HG02943 (cell line): Measurements from ENCODE around the gene WDR55.
"Not testable (repeated sequence)": the region's sequence is repeated elsewhere in the genome, so short reads cannot be mapped to it uniquely, and the experiment has no call there.

Experiments used
- ATAC-seq: cut with Tn5 transposase; IDR thresholded peaks from one replicate; pipeline ENCODE4 v1.9.1; 2021; ENCODE audit warnings: mild to moderate bottlenecking, low read depth, moderate library complexity; ENCODE audit not compliant: unreplicated experiment

Gene WDR55

GRCh38 chr5:140642718-140643117 is 22.0 kb upstream of the WDR55 start:
- ATAC-seq, result no peak

DNA sequence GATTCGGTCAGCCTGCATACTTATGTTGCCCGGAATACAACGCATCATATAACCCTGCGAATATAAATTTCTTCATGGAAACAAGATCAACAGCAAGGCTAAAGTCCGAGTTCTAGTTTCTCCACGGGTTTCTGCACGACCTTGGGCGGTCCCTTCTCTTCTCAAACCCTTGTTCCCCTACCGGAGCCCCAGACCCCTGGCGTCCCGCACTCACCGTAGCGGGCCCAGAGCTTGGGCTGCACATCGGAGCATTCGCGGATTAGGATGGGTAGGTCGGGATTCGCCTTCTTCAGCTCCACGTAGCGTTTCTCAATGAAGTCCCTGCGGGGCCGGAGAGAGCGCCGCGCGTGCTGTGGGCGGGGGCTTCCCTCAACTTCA is 17.7 kb upstream of the WDR55 start:
- peak; percentile 33 for ATAC-seq

DNA sequence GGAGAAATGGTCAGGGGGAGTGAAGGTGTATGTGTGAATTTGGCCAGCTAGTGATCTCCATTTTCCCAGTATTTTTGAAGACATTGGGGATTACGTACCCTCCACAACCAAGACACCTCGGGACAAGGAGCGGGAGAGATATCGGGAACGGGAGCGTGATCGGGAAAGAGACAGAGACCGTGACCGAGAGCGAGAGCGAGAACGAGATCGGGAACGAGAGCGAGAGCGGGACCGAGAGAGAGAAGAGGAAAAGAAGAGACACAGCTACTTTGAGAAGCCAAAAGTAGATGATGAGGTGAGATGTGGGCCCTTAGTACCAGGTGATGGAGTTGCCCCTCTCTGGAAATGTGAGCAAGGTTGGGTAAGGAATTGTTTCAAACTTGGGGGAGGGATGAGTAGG is 5.8 kb upstream of the WDR55 start:
- no peak for ATAC-seq

DNA sequence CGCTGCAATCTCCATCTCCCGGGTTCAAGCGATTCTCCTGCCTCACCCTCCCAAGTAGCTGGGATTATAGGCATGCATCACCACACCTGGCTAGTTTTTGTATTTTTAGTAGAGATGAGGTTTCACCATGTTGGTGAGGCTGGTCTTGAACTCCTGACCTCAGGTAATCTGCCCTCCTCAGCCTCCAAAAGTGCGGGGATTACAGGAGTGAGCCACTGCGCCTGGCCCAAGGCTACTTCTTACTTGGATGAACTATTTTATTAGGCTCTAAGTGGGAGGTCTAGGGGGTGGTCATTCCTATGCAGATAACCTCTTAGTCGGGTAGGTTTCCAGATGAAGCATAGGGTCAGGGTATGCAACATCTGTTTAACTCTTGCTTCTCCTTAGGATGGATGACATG is 4.3 kb upstream of the WDR55 start:
- ATAC-seq, result not testable (repeated sequence)

GRCh38 chr5:140664030-140664358 is 710 bp upstream of the WDR55 start:
- no peak for ATAC-seq

DNA sequence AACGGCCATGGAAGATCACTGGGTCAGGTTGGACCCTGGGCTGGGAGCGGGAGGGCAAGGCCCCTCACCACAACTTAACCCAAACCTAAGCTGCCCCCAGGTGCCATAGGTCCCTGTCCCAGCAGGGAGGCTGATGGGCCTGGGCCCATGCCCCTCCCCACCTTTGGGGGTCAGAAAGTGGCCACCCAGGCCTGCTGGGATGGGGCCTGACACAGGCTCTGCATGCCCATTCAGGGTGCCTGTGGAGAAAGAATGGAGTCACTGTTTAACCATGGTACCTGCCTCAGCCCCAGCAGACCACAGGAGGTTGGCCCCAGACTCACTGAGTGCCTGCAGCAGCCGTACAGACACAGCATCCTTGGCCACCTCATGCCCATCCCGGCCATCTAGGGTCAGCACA is 6.3 kb downstream of the WDR55 start:
- ATAC-seq, result not testable (repeated sequence)

- no peak for ATAC-seq
These were observed 6.9 kb downstream of the WDR55 start for GRCh38 chr5:140671472-140672125.

GRCh38 chr5:140672455-140673186 is 7.9 kb downstream of the WDR55 start:
- ATAC-seq, result no peak

- no peak for ATAC-seq
These were observed 8.7 kb downstream of the WDR55 start, which contains the start of gene DND1 for GRCh38 chr5:140673187-140673976. TSS of gene DND1 (minus strand) at chr5:140673576. CDS start at chr5:140673542, 34 bp downstream.

DNA sequence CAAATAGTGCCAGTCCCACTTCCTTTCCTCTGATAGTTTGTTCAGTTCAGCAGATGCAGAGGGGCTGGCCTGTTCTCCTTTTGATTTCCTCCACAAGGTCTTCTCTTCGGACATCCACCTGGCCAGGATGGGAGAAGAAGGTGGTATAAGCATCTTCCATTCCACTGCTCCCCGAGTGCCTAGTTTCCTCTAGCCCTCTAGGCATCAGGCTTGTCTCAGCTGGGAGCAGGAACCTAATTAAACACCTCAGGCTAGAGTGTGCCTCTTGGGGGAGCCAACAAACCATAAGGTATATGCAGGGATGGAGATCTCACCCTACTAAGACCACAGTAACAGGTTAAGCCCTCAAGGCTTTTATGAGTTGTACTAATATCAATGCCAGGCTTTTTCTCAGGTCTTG is 9.5 kb downstream of the WDR55 start:
- no peak for ATAC-seq

GRCh38 chr5:140674629-140675028 is 9.9 kb downstream of the WDR55 start:
- no peak for ATAC-seq

DNA sequence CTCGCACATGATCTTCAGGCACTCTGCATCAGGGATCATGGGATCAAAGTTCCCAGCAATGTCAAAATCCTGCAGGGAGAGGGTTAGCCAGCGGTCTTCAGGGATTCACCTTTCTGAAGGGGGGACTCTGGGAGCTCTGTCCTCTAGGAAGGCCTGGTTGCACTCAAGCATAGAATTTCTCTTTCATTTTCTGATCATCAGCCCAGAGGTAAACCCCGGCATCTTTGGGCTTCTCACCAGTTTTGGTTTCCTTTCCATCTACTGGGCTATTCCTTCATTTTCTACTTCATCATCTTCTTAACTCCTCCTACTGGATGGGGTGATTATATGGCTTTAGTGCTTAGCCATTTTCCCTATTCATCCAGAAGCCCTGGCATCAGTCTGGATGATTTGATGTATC is 13.2 kb downstream of the WDR55 start:
- no peak for ATAC-seq

DNA sequence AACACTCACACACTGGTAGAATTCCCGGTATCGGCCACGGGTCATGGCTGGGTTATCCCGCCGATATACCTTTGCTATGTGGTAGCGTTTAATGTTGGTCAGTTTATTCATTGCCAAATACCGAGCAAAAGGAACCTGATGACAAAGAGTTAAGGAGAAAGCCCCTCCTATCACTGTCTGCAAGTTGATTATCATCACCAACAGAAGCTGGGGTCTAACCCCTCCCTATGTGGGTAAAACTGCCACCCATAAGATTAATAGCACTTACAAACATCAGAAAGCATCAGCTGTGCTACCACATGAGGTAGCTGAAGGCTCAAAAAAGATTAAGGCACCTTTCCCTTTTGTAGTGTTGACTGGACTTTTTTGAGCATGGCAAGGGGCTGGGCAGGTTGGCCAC is 14.3 kb downstream of the WDR55 start:
- no peak for ATAC-seq

- ATAC-seq, result no peak
These were observed 25.8 kb downstream of the WDR55 start for GRCh38 chr5:140690376-140690932.

- peak; percentile 98 for ATAC-seq
These were observed 26.5 kb downstream of the WDR55 start, which contains the start of the genes HARS1 and HARS2 for GRCh38 chr5:140690941-140691924. TSS of gene HARS1 (minus strand) at chr5:140691370. CDS start at chr5:140691304, 66 bp downstream. TSS of gene HARS2 (plus strand) at chr5:140691455. CDS start at chr5:140691649, 194 bp downstream.

DNA sequence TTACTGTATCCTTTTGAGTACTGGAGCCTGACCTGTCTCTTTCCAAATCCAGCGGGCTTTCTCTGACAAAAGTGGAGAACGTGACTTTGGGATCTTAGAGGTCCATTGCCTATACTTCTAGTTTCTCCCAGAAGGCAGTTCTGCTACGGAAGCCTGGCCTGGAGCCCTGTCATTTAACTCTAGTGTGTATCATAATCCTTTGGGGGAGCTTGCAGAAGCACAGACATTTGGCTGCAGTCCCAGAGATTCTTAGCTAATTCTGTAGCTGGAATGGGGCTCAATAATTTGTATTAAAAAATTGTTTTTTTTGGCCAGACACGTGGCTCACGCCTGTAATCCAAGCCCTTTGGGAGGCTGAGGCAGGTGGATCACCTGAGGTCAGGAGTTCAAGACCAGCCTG is 29.6 kb downstream of the WDR55 start:
- no peak for ATAC-seq

DNA sequence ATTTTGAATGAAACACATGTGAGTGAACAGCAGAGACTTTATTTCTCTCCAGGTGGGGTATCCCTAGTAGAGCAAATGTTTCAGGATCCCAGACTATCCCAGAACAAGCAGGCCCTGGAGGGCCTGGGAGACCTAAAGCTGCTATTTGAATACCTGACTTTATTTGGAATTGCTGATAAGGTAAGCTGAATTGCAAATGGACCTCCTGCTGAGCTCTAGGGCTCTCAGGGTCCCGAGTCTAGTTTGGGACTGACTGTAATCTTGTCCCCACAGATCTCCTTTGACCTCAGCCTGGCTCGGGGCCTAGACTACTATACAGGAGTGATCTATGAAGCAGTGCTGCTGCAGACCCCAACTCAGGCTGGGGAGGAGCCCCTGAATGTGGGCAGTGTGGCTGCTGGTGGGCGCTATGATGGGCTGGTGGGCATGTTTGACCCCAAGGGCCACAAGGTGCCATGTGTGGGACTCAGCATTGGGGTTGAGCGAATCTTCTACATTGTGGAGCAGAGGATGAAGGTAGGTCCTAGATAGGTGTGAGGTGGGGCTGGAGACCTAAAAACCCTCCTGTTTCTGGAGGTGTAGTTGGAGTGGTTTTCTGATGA is 32.3 kb downstream of the WDR55 start:
- ATAC-seq, result no peak

DNA sequence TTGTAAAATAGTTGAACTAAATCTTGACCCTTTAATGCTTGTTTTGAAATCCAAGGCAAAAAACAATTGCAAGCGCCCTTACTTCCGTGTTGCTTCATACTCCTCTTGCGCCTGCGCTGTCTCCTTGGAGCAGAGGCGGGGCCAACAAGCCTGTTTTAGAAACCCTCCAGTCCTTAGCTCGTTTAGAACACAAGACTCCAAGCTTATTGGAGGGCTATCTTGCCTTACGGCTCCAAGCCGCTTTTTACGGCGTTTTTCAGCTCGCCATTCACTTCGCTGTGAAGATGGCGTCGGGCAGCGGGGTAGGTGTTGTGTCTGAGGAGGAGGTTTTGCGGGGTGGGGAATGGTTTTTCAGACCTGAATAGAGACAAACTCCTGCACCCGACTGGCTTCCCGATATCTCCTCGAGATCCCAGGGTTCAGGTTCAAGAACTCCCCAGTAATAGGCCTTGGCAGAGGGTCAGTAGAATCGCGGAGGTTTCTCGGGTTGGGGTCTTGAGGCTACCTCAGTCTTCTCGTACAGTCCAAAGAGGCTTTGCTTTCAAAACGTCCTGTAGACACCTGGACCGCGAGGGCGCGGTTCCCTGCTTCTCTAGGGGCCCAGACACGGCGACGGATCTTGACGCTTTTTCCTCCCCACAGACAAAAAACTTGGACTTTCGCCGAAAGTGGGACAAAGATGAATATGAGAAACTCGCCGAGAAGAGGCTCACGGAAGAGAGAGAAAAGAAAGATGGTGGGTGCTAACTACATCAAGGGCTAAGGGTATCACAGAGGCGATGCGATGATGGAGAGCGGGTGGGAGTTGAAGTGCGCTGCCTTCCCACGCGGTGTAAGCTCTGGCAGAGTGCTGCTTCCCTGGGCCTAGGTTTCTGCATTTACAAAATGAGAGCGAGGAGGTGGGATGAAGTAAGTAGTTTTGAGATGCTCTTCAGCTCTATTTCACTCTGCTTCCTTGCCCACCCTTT is 35.8 kb downstream of the WDR55 start, which contains the start of gene ZMAT2:
ZMAT2 (plus strand) TSS at position 271 of the 968 bp plus-strand sequence; CDS start at position 285, 14 bp downstream.
- ATAC-seq, result peak; percentile 96
